ENCODE measurements around the gene PRKCI. TPM values are rescaled to one million over a fixed set of nuclear protein-coding genes. Genes with fewer than 3 reads are reported as not detected.

The PRKCI gene
- total RNA-seq, 4 donors from 2014 or later = 35.7 to 90.9 (median 39.8) TPM

DNA sequence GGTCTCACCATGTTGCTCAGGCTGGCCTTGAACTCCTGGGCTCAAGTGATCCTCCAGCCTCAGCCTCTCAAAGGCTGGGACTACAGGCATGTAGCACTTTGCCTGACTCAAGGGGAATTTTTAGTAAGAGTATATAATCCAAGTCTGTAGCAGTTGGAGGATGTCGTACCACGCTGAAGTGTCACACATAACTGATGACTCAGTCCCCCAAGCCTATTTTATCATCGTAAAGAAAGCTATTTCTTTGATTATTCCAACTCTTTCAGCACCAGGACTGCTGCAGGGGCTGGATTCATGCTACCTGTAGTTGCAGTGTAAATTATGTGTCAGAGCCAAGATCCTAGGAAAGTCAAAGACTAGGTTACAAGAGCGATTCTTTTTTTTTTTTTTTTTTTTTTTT is 1.4 kb upstream of the PRKCI start:
- Histone ChIP-seq H3K4me3 (no peak overlapping the region), H3K9me3 (no peaks in the 10 kb centered on the region), H3K4me1 (peaks cover 0 to 37% (median 30%) of the 10 kb centered on the region in 4 donors), H3K27ac (replicated peaks in 1 of 4) (no peak overlapping the region), H3K27me3 (no peaks in the 10 kb centered on the region), H3K36me3 (no peaks in the 10 kb centered on the region)
- no peak for DNase-seq (ENCODE audit: extremely low spot score)
- no peak for TF ChIP-seq POLR2AphosphoS5 (IDR thresholded peaks at IDR 0.05)
- no peak for TF ChIP-seq EP300 (IDR thresholded peaks at IDR 0.05)
- no peak for TF ChIP-seq CTCF (IDR thresholded peaks at IDR 0.05)
- TF ChIP-seq POLR2A (IDR thresholded peaks at IDR 0.05; ENCODE audit: low read depth) = no peak
- intact Hi-C loops (cut with DNase I) = loop anchor here (5.0 kb wide), 2 partner anchors 39 to 136 kb away; partner anchors contain the start of genes PHC3 and SKIL
- 88% methylated on average over 4 of the region's 4 CpGs for WGBS

GRCh38 chr3:170222647-170223541 is 670 bp downstream of the PRKCI start:
- H3K4me3 ChIP-seq = peak overlapping the region; percentile 82 to 98 (median 92)
- peaks cover 5 to 57% (median 50%) of the 10 kb centered on the region in 4 donors for H3K4me1 ChIP-seq
- H3K27me3 ChIP-seq = no peaks in the 10 kb centered on the region
- H3K9me3 ChIP-seq = no peaks in the 10 kb centered on the region
- WGBS = 2% methylated on average over 32 of the region's 42 CpGs
- intact Hi-C loops (cut with DNase I) = loop anchor here (5.0 kb wide), 2 partner anchors 41 to 134 kb away; partner anchors contain the start of genes PHC3 and SKIL
- no peaks in the 10 kb centered on the region for H3K36me3 ChIP-seq
- peak in 1 of 3 experiments; percentile 32 for TF ChIP-seq CTCF (IDR thresholded peaks at IDR 0.05)
- TF ChIP-seq EP300 (IDR thresholded peaks at IDR 0.05) = no peak
- peak overlapping the region; percentile 93 to 97 (median 94) for H3K27ac ChIP-seq (replicated peaks in 1 of 4)
- no peak for DNase-seq (ENCODE audit: extremely low spot score)

- WGBS = 43% methylated on average over 1 of the region's 1 CpG
- no peak overlapping the region for H3K4me3 ChIP-seq
- H3K4me1 ChIP-seq = peaks cover 8 to 78% (median 70%) of the 10 kb centered on the region in 4 donors
- H3K9me3 ChIP-seq = no peaks in the 10 kb centered on the region
- peak overlapping the region in 3 of 4 donors; percentile 8 to 40 (median 36) for H3K27ac ChIP-seq (replicated peaks in 1 of 4)
- intact Hi-C loops (cut with DNase I) = no loop called here
- H3K36me3 ChIP-seq = no peaks in the 10 kb centered on the region
- TF ChIP-seq POLR2A (IDR thresholded peaks at IDR 0.05; ENCODE audit: low read depth) (no peak), POLR2AphosphoS5 (IDR thresholded peaks at IDR 0.05) (no peak), EP300 (IDR thresholded peaks at IDR 0.05) (no peak), CTCF (IDR thresholded peaks at IDR 0.05) (no peak)
- DNase-seq (ENCODE audit: extremely low spot score) = no peak
- no peaks in the 10 kb centered on the region for H3K27me3 ChIP-seq
Observed at GRCh38 chr3:170225166-170225565, 2.9 kb downstream of the PRKCI start.

GRCh38 chr3:170226426-170226960 is 4.3 kb downstream of the PRKCI start:
- Histone ChIP-seq H3K4me1 (peaks cover 8 to 83% (median 78%) of the 10 kb centered on the region in 4 donors), H3K4me3 (no peak overlapping the region), H3K36me3 (no peaks in the 10 kb centered on the region), H3K9me3 (no peaks in the 10 kb centered on the region), H3K27me3 (no peaks in the 10 kb centered on the region), H3K27ac (replicated peaks in 1 of 4) (peak overlapping the region; percentile 48 to 65 (median 62))
- WGBS = 42% methylated on average over 1 of the region's 1 CpG
- DNase-seq (ENCODE audit: extremely low spot score) = no peak
- intact Hi-C loops (cut with DNase I) = no loop called here
- no peak for TF ChIP-seq POLR2A (IDR thresholded peaks at IDR 0.05; ENCODE audit: low read depth)
- TF ChIP-seq POLR2AphosphoS5 (IDR thresholded peaks at IDR 0.05) = no peak
- TF ChIP-seq EP300 (IDR thresholded peaks at IDR 0.05) = no peak
- TF ChIP-seq CTCF (IDR thresholded peaks at IDR 0.05) = no peak

Measured in esophagus muscularis mucosa (tissue), 4 donors.